Measurements from ENCODE around the gene PIK3AP1.
"Not testable (repeated sequence)": the region's sequence is repeated elsewhere in the genome, so short reads cannot be mapped to it uniquely, and the experiment has no call there.

The PIK3AP1 gene

GRCh38 chr10:96574564-96574963, 145.8 kb downstream of the PIK3AP1 start:
- DNase-seq: not testable (repeated sequence)

- DNase-seq: no peak
Measured at GRCh38 chr10:96573036-96573435, 147.3 kb downstream of the PIK3AP1 start.

- no peak for DNase-seq
Measured at GRCh38 chr10:96570983-96571964, 149.0 kb downstream of the PIK3AP1 start.

GRCh38 chr10:96570511-96570910, 149.8 kb downstream of the PIK3AP1 start:
- no peak for DNase-seq

- no peak for DNase-seq
Measured at GRCh38 chr10:96568402-96568801, 151.9 kb downstream of the PIK3AP1 start.

GRCh38 chr10:96565774-96566173, 154.5 kb downstream of the PIK3AP1 start:
- DNase-seq: no peak

- no peak for DNase-seq
Measured at GRCh38 chr10:96560966-96561887, 159.1 kb downstream of the PIK3AP1 start.

- no peak for DNase-seq
Measured at GRCh38 chr10:96560489-96560888, 159.8 kb downstream of the PIK3AP1 start.

- DNase-seq: no peak
Measured at GRCh38 chr10:96556003-96556402, 164.3 kb downstream of the PIK3AP1 start.

GRCh38 chr10:96555330-96555729, 165.0 kb downstream of the PIK3AP1 start:
- no peak for DNase-seq

- DNase-seq: no peak
Measured at GRCh38 chr10:96548589-96548988, 171.7 kb downstream of the PIK3AP1 start.

GRCh38 chr10:96545558-96545957, 174.8 kb downstream of the PIK3AP1 start:
- DNase-seq: not testable (repeated sequence)

All from effector CD8-positive, alpha-beta T cell (primary cell).